HEK293T (cell line): ENCODE data around the gene KRTAP6-1.

Source experiments
- ARNT ChIP-seq: fragments of 450-650 bp; IDR thresholded peaks from 2 replicates; pipeline ENCODE4 v1.6.1; 2017; ENCODE audit warnings: mild to moderate bottlenecking
- BHLHE40 ChIP-seq: fragments of 450-650 bp; IDR thresholded peaks from 2 replicates; pipeline ENCODE4 v1.6.1; 2016; ENCODE audit warnings: mild to moderate bottlenecking, moderate library complexity, borderline replicate concordance
- CTBP1 ChIP-seq: fragments of 450-650 bp; IDR thresholded peaks from 2 replicates; pipeline ENCODE4 v1.6.1; 2016; ENCODE audit warnings: borderline replicate concordance
- ELF4 ChIP-seq: fragments of 450-650 bp; IDR thresholded peaks from 2 replicates; pipeline ENCODE4 v1.6.1; 2017; ENCODE audit warnings: antibody characterized with exemption
- FOXA1 ChIP-seq: fragments of 450-650 bp; IDR thresholded peaks from 2 replicates; pipeline ENCODE4 v1.6.1; 2016; ENCODE audit warnings: mild to moderate bottlenecking
- FOXK2 ChIP-seq: fragments of 450-650 bp; IDR thresholded peaks from 2 replicates; pipeline ENCODE4 v1.6.1; 2016; ENCODE audit warnings: mild to moderate bottlenecking
- FOXM1 ChIP-seq: fragments of 450-650 bp; IDR thresholded peaks from 2 replicates; pipeline ENCODE4 v1.6.1; 2017; ENCODE audit warnings: mild to moderate bottlenecking, borderline replicate concordance
- HDGF ChIP-seq: fragments of 450-650 bp; IDR thresholded peaks from 2 replicates; pipeline ENCODE4 v1.6.1; 2017; ENCODE audit warnings: antibody characterized with exemption, borderline replicate concordance
- L3MBTL2 ChIP-seq: fragments of 450-650 bp; conservative IDR thresholded peaks from 2 replicates; pipeline ENCODE4 v1.6.1; 2016; ENCODE audit warnings: mild to moderate bottlenecking
- LEF1 ChIP-seq: fragments of 450-650 bp; IDR thresholded peaks from 2 replicates; pipeline ENCODE4 v1.6.1; 2017; ENCODE audit warnings: mild to moderate bottlenecking, borderline replicate concordance
- PKNOX1 ChIP-seq: fragments of 450-650 bp; IDR thresholded peaks from 2 replicates; pipeline ENCODE4 v1.6.1; 2016
- SP1 ChIP-seq: fragments of 450-650 bp; IDR thresholded peaks from 2 replicates; pipeline ENCODE4 v1.6.1; 2017
- TARDBP ChIP-seq: fragments of 450-650 bp; IDR thresholded peaks from 2 replicates; pipeline ENCODE4 v1.6.1; 2016
- ZNF384 ChIP-seq: fragments of 450-650 bp; IDR thresholded peaks from 2 replicates; pipeline ENCODE4 v1.6.1; 2016

DNA sequence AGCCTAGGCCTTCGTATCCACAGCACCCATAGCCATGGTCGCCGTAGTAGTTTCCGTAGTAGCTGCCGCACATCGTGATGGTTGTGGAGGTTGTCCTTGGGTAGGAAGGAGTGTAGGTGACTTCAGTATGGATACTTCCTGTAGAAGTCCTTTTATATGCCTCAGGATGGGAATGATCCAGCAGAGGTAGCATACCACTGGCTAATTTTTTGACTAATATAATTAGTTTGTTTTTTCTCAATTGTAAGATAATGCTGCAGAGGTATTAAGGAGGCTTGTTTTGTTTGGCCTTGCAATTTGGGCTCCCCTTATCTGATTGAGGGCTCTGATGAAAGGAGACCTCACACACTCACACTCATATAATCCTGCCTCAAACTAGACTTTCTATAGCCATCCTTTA is 14.9 kb downstream of the KRTAP6-1 start, which contains the start of gene KRTAP6-2:
- TF ChIP-seq FOXM1 = no peak
- no peak for TF ChIP-seq SP1
- no peak for TF ChIP-seq HDGF
- TF ChIP-seq BHLHE40 = no peak
- no peak for TF ChIP-seq TARDBP
- no peak for TF ChIP-seq LEF1
- no peak for TF ChIP-seq FOXA1
- no peak for TF ChIP-seq ZNF384
- TF ChIP-seq ARNT = no peak
- no peak for TF ChIP-seq ELF4
- no peak for TF ChIP-seq FOXK2
- no peak for TF ChIP-seq PKNOX1
- TF ChIP-seq L3MBTL2 = no peak
- no peak for TF ChIP-seq CTBP1
